Fibroblast of villous mesenchyme (primary cell): Measurements from ENCODE around the gene UNC93A. TPM values are rescaled to one million over a fixed set of nuclear protein-coding genes. Genes with fewer than 3 reads are reported as not detected.

Source experiments
- DNase-seq: peaks from one replicate; pipeline ENCODE4 v3.0.0-alpha.2; 2010; ENCODE audit warnings: low read depth
- H3K4me3 ChIP-seq: 2 replicates; pipeline ENCODE4 v1.5.1; 2011; ENCODE audit warnings: low read depth, mild to moderate bottlenecking, low read length
- total RNA-seq: library from RNA; depleted of rRNA; stranded (reverse); fragments of >200 nt; gene quantifications from 2 replicates; pipeline ENCODE4 v1.2.3, GENCODE V29; 2012
- TF ChIP-seq, protein P1 (sequence below): IDR thresholded peaks from 2 replicates; pipeline ENCODE4 v1.5.1; 2012; ENCODE audit warnings: low read depth, mild to moderate bottlenecking, low read length; ENCODE audit not compliant: insufficient read depth

Gene UNC93A
- total RNA-seq, 1 donor: not detected

DNA sequence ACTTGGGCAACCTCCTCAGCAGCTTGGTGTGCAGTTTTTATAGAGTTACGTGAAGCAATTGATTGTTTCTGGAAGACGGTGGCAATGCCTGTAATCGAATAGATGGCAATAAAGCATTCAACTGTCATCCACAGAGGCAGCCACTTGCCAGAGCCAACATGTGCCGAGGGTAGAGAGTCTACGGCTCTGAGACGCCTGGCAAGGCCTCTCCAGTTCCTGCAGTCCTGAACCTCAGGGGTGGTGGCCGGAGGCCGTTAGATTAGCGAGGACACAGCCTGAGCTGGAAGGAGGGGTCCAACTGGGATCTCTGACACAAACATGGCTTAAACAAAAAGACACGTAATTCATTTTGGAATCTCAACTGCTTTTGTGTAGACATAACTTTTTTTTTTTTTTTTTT, 33.0 kb downstream of the UNC93A start:
- H3K4me3 ChIP-seq: no peak overlapping the region
- no peak for DNase-seq
- TF ChIP-seq, protein P1, sequence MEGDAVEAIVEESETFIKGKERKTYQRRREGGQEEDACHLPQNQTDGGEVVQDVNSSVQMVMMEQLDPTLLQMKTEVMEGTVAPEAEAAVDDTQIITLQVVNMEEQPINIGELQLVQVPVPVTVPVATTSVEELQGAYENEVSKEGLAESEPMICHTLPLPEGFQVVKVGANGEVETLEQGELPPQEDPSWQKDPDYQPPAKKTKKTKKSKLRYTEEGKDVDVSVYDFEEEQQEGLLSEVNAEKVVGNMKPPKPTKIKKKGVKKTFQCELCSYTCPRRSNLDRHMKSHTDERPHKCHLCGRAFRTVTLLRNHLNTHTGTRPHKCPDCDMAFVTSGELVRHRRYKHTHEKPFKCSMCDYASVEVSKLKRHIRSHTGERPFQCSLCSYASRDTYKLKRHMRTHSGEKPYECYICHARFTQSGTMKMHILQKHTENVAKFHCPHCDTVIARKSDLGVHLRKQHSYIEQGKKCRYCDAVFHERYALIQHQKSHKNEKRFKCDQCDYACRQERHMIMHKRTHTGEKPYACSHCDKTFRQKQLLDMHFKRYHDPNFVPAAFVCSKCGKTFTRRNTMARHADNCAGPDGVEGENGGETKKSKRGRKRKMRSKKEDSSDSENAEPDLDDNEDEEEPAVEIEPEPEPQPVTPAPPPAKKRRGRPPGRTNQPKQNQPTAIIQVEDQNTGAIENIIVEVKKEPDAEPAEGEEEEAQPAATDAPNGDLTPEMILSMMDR: no peak

DNA sequence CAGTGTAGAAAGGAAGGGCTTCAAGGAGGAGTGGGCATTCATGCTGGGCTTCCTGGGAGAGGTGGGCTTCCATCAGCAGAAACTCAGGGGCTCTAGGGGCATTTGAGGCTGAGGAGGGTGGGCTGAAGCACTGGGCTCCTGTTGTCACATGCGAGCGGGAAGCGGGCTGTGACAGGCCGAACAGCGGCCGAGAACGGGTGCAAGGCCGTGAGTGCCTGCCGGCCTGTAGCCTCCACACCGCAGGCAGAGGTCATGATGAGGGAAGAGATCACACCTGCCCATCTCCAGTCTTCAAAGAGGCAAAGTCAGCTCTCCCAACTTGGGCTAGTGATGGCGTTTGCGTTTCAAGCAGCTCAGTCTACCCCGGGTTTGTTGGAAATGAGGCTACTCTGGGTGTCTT, 34.7 kb downstream of the UNC93A start:
- DNase-seq: no peak
- TF ChIP-seq, protein P1: no peak
- H3K4me3 ChIP-seq: no peak overlapping the region

DNA sequence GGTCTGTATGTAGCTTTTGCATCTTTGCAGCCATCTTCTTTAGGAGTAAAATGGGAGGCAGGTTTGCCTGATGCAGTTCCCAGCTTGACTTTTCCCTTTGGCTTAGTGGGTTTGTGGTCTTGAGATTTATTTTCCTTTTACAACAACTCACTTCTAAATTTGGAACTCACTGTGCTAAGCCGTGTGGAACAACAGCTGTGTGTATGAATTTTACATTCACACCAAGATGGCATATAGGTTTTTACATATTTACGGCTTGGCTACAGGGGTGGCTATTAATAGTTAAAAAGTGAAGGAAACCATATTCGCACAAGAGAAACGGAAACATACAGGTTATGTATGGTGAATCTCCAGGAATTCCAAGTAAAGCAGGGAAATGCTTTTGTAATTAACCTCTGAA, 36.3 kb downstream of the UNC93A start:
- DNase-seq: no peak
- TF ChIP-seq, protein P1: no peak
- no peak overlapping the region for H3K4me3 ChIP-seq

DNA sequence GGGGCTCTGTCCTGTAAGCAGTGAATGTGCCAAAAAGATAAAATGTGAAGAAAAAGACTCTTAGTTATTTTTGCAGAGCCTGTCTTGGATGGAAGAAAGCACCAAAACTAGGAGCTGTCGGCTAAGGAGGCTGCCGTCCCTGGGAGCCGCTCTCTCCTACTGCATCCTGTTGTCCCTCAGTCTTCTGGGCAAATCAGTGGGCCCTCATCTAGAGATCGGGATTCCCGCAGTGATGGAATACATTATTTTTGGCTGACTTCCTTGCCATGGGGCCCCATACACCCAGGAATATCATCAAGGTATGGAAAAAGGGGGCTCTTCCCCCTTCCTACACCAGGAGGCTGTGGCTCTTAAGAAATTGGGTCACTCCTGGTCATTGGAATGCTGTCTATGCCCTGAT, 37.0 kb downstream of the UNC93A start:
- no peak overlapping the region for H3K4me3 ChIP-seq
- TF ChIP-seq, protein P1: no peak
- DNase-seq: no peak

DNA sequence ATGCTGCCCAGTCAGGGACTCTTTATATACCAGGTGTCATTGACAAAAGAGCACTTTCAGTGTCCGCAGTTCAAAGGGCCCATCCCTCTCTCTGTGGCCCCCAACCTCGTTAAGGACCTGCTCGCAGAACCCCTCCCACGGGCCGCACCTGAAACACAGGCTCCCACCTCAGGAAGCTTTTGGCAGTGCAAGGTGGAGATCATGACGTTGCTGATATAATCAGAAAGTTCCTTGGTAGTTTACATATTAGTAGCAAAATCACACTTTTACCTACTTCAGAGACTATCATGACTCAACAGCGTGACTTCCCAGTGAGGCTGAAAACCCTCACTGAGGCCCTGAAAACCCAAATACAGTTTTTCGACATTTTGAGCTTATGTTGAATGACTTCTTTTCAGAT, 37.9 kb downstream of the UNC93A start:
- no peak for DNase-seq
- TF ChIP-seq, protein P1: no peak
- no peak overlapping the region for H3K4me3 ChIP-seq

DNA sequence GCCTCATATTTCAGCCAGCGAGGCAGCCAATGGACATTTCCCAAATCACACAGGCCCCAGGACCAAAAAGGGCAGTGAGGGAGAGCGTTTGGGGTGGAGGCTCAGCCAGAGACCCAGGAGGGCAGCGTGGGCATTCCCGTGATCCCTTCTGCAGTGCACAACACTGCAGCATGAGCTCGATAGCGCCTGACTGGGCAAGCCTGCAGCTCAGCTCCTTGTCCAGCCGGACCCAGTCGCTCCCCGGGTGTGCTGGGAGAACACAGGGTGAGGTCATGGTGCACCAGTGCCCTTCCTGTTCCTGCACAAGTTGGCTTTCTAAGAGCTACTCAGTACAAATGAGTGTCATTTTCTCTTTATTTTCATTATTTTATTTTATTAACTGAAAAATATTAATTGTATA, 39.6 kb downstream of the UNC93A start:
- H3K4me3 ChIP-seq: no peak overlapping the region
- TF ChIP-seq, protein P1: no peak
- DNase-seq: no peak

DNA sequence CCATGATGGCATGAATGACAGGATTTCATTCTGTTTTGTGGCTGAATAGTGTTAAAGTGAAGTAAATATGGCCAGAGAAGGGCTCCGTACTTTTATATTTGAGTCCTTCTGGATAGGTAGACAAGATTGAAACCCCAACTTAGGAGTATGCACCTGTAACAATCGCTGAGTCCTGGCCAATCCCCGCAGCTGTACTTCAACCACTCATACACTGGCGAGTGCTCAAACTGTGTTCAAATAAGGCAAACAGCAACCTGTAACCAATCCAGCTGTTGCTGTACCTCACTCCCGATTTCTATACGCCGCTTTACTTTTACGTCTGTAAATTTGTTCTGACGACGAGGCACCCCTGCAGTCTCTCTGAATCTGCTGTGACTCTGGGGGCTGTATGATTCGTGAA, 40.5 kb downstream of the UNC93A start:
- no peak overlapping the region for H3K4me3 ChIP-seq
- DNase-seq: no peak
- TF ChIP-seq, protein P1: no peak
